Ascending aorta (tissue), 2 donors: Measurements from ENCODE around the gene MTHFD2L. TPM values are rescaled to one million over a fixed set of nuclear protein-coding genes. Genes with fewer than 3 reads are reported as not detected.

Experiments
- DNase-seq, 2 donors: peaks; one replicate each; pipeline ENCODE4 v3.0.0-alpha.2; 2019; ENCODE audit warnings: low spot score in 2 of 2
- H3K27ac ChIP-seq, 2 donors: fragments of 200-600 bp; sonication (generic); one replicate each; pipeline ENCODE4 v1.5.1; 2016 to 2017; ENCODE audit warnings: mild to moderate bottlenecking in 1 of 2
- H3K27me3 ChIP-seq: fragments of 200-600 bp; sonication (generic); one replicate; pipeline ENCODE4 v1.5.1; 2017
- H3K36me3 ChIP-seq, 2 donors: fragments of 200-600 bp; sonication (generic); one replicate each; pipeline ENCODE4 v1.5.1; 2016
- H3K4me1 ChIP-seq, 2 donors: fragments of 200-600 bp; sonication (generic); one replicate each; pipeline ENCODE4 v1.5.1; 2016 to 2017; ENCODE audit warnings: mild to moderate bottlenecking in 1 of 2
- H3K4me3 ChIP-seq, 2 donors: fragments of 200-600 bp; sonication (generic); one replicate each; pipeline ENCODE4 v1.5.1; 2016 to 2017; ENCODE audit warnings: mild to moderate bottlenecking in 1 of 2
- H3K9me3 ChIP-seq, 2 donors: fragments of 200-600 bp; sonication (generic); one replicate each; pipeline ENCODE4 v1.5.1; 2016
- CTCF ChIP-seq, 3 experiments: fragments of 200-600 bp in 2 of 3; fragments of 450-650 bp in 1 of 3; sonication (generic) in 2 of 3; IDR thresholded peaks; one replicate each; pipeline ENCODE4 v1.5.1; 2016 to 2019; ENCODE audit warnings: antibody characterized with exemption in 3 of 3, mild to moderate bottlenecking in 1 of 3, moderate library complexity in 1 of 3
- intact Hi-C: fragments of 100-400 bp; cut with DNase I; formaldehyde crosslinking; loops from one replicate; pipeline ENCODE4 v1.15.1; 2023
- total RNA-seq: library from RNA; depleted of rRNA; stranded (reverse); fragments of >200 nt; gene quantifications from one replicate; pipeline ENCODE4 v1.1.0, GENCODE V29; 2016

The MTHFD2L gene
- total RNA-seq, 1 donor from 2014 or later, result not detected

GRCh38 chr4:74166818-74167217 is 8.9 kb downstream of the MTHFD2L start:
- no peak overlapping the region for H3K27ac ChIP-seq
- no peaks in the 10 kb centered on the region for H3K27me3 ChIP-seq
- H3K4me1 ChIP-seq, result no peaks in the 10 kb centered on the region
- peaks cover 0 to 7% of the 10 kb centered on the region in 2 donors for H3K36me3 ChIP-seq
- H3K4me3 ChIP-seq, result no peak overlapping the region
- no peaks in the 10 kb centered on the region for H3K9me3 ChIP-seq
- intact Hi-C loops, result no loop called here
- no peak for DNase-seq
- TF ChIP-seq CTCF (IDR thresholded peaks at IDR 0.05), result no peak

- Histone ChIP-seq H3K4me3 (no peak overlapping the region), H3K27ac (no peak overlapping the region), H3K9me3 (no peaks in the 10 kb centered on the region), H3K4me1 (no peaks in the 10 kb centered on the region), H3K36me3 (peaks cover 0 to 2% of the 10 kb centered on the region in 2 donors), H3K27me3 (no peaks in the 10 kb centered on the region)
- intact Hi-C loops, result no loop called here
- no peak for TF ChIP-seq CTCF (IDR thresholded peaks at IDR 0.05)
- DNase-seq, result no peak
Observed at GRCh38 chr4:74167585-74167984, 9.7 kb downstream of the MTHFD2L start.

- H3K4me1 ChIP-seq, result no peaks in the 10 kb centered on the region
- no peak for TF ChIP-seq CTCF (IDR thresholded peaks at IDR 0.05)
- no peak for DNase-seq
- no peaks in the 10 kb centered on the region for H3K36me3 ChIP-seq
- H3K4me3 ChIP-seq, result no peak overlapping the region
- H3K9me3 ChIP-seq, result no peaks in the 10 kb centered on the region
- H3K27me3 ChIP-seq, result no peaks in the 10 kb centered on the region
- H3K27ac ChIP-seq, result no peak overlapping the region
- intact Hi-C loops, result no loop called here
Observed at GRCh38 chr4:74168841-74169240, 10.9 kb downstream of the MTHFD2L start.

- intact Hi-C loops, result no loop called here
- Histone ChIP-seq H3K9me3 (no peaks in the 10 kb centered on the region), H3K36me3 (no peaks in the 10 kb centered on the region), H3K27ac (no peak overlapping the region), H3K27me3 (no peaks in the 10 kb centered on the region), H3K4me3 (no peak overlapping the region), H3K4me1 (no peaks in the 10 kb centered on the region)
- DNase-seq, result no peak
- TF ChIP-seq CTCF (IDR thresholded peaks at IDR 0.05), result no peak
Observed at GRCh38 chr4:74173321-74173720, 15.4 kb downstream of the MTHFD2L start.

- intact Hi-C loops, result no loop called here
- no peaks in the 10 kb centered on the region for H3K9me3 ChIP-seq
- no peaks in the 10 kb centered on the region for H3K36me3 ChIP-seq
- no peak overlapping the region for H3K27ac ChIP-seq
- DNase-seq, result no peak
- H3K4me1 ChIP-seq, result no peaks in the 10 kb centered on the region
- H3K4me3 ChIP-seq, result no peak overlapping the region
- no peak for TF ChIP-seq CTCF (IDR thresholded peaks at IDR 0.05)
- H3K27me3 ChIP-seq, result no peaks in the 10 kb centered on the region
Observed at GRCh38 chr4:74174421-74174820, 16.5 kb downstream of the MTHFD2L start.

GRCh38 chr4:74174941-74175340 is 17.0 kb downstream of the MTHFD2L start:
- Histone ChIP-seq H3K27ac (no peak overlapping the region), H3K9me3 (no peaks in the 10 kb centered on the region), H3K27me3 (no peaks in the 10 kb centered on the region), H3K36me3 (no peaks in the 10 kb centered on the region), H3K4me3 (no peak overlapping the region), H3K4me1 (no peaks in the 10 kb centered on the region)
- no peak for DNase-seq
- TF ChIP-seq CTCF (IDR thresholded peaks at IDR 0.05), result no peak
- intact Hi-C loops, result no loop called here
